ENCODE results near the gene HHIPL2.
"Not testable (repeated sequence)": the region's sequence is repeated elsewhere in the genome, so short reads cannot be mapped to it uniquely, and the experiment has no call there.

HHIPL2 gene

GRCh38 chr1:222487774-222488173 lies 60.1 kb downstream of the HHIPL2 start:
- not testable (repeated sequence) for H3K4me3 ChIP-seq (ENCODE audit: low read depth, low read length); H3K9me3 ChIP-seq (ENCODE audit: control insufficient read depth, insufficient read depth, low read length); H3K36me3 ChIP-seq (ENCODE audit: control insufficient read depth, insufficient read depth, low read length); H3K27me3 ChIP-seq (ENCODE audit: control insufficient read depth, insufficient read depth, low read length); H3K9ac ChIP-seq (ENCODE audit: low read depth, low read length); H3K4me1 ChIP-seq (ENCODE audit: control insufficient read depth, insufficient read depth, low read length); H3K27ac ChIP-seq (ENCODE audit: low read depth, low read length)

GRCh38 chr1:222484005-222484404 lies 63.9 kb downstream of the HHIPL2 start:
- not testable (repeated sequence) for H3K4me3 ChIP-seq (ENCODE audit: low read depth, low read length); H3K9me3 ChIP-seq (ENCODE audit: control insufficient read depth, insufficient read depth, low read length); H3K27me3 ChIP-seq (ENCODE audit: control insufficient read depth, insufficient read depth, low read length); H3K9ac ChIP-seq (ENCODE audit: low read depth, low read length); H3K36me3 ChIP-seq (ENCODE audit: control insufficient read depth, insufficient read depth, low read length); H3K27ac ChIP-seq (ENCODE audit: low read depth, low read length); H3K4me1 ChIP-seq (ENCODE audit: control insufficient read depth, insufficient read depth, low read length)

- not testable (repeated sequence) for H3K36me3 ChIP-seq (ENCODE audit: control insufficient read depth, insufficient read depth, low read length); H3K27me3 ChIP-seq (ENCODE audit: control insufficient read depth, insufficient read depth, low read length); H3K27ac ChIP-seq (ENCODE audit: low read depth, low read length); H3K9ac ChIP-seq (ENCODE audit: low read depth, low read length); H3K4me3 ChIP-seq (ENCODE audit: low read depth, low read length); H3K4me1 ChIP-seq (ENCODE audit: control insufficient read depth, insufficient read depth, low read length); H3K9me3 ChIP-seq (ENCODE audit: control insufficient read depth, insufficient read depth, low read length)
These were observed 68.3 kb downstream of the HHIPL2 start for GRCh38 chr1:222479567-222479966.

- not testable (repeated sequence) for H3K27ac ChIP-seq (ENCODE audit: low read depth, low read length); H3K27me3 ChIP-seq (ENCODE audit: control insufficient read depth, insufficient read depth, low read length); H3K4me3 ChIP-seq (ENCODE audit: low read depth, low read length); H3K36me3 ChIP-seq (ENCODE audit: control insufficient read depth, insufficient read depth, low read length); H3K9me3 ChIP-seq (ENCODE audit: control insufficient read depth, insufficient read depth, low read length); H3K9ac ChIP-seq (ENCODE audit: low read depth, low read length); H3K4me1 ChIP-seq (ENCODE audit: control insufficient read depth, insufficient read depth, low read length)
These were observed 71.5 kb downstream of the HHIPL2 start for GRCh38 chr1:222476436-222476835.

GRCh38 chr1:222473717-222474116 lies 74.2 kb downstream of the HHIPL2 start:
- H3K36me3 ChIP-seq (ENCODE audit: control insufficient read depth, insufficient read depth, low read length); H3K9me3 ChIP-seq (ENCODE audit: control insufficient read depth, insufficient read depth, low read length); H3K27ac ChIP-seq (ENCODE audit: low read depth, low read length); H3K9ac ChIP-seq (ENCODE audit: low read depth, low read length); H3K4me1 ChIP-seq (ENCODE audit: control insufficient read depth, insufficient read depth, low read length); H3K27me3 ChIP-seq (ENCODE audit: control insufficient read depth, insufficient read depth, low read length); H3K4me3 ChIP-seq (ENCODE audit: low read depth, low read length): not testable (repeated sequence)

GRCh38 chr1:222472776-222473540 lies 74.9 kb downstream of the HHIPL2 start:
- not testable (repeated sequence) for H3K36me3 ChIP-seq (ENCODE audit: control insufficient read depth, insufficient read depth, low read length); H3K27me3 ChIP-seq (ENCODE audit: control insufficient read depth, insufficient read depth, low read length); H3K9me3 ChIP-seq (ENCODE audit: control insufficient read depth, insufficient read depth, low read length); H3K4me1 ChIP-seq (ENCODE audit: control insufficient read depth, insufficient read depth, low read length); H3K27ac ChIP-seq (ENCODE audit: low read depth, low read length); H3K4me3 ChIP-seq (ENCODE audit: low read depth, low read length); H3K9ac ChIP-seq (ENCODE audit: low read depth, low read length)

Data from HUES48 (cell line).